GM23338 (cell line): Measurements from ENCODE around the gene EPHB1. TPM values are rescaled to one million over a fixed set of nuclear protein-coding genes. Genes with fewer than 3 reads are reported as not detected.

ENCODE experiments used
- ATAC-seq: fragments of 200-7000 bp; cut with Tn5 transposase; 3 replicates; pipeline ENCODE4 v1.9.1; 2020
- DNase-seq: peaks from one replicate; pipeline ENCODE4 v3.0.0-alpha.2; 2015; ENCODE audit warnings: low spot score
- H2AFZ ChIP-seq: fragments of 200-600 bp; sonication (generic); 2 replicates; pipeline ENCODE4 v1.8.0; 2016; ENCODE audit warnings: antibody characterized with exemption, mild to moderate bottlenecking, moderate library complexity
- H3F3A ChIP-seq: fragments of 200-600 bp; sonication (generic); replicated peaks from 2 replicates; pipeline ENCODE4 v1.8.0; 2017; ENCODE audit warnings: antibody characterized with exemption, mixed run types, low read depth
- H3K27ac ChIP-seq: fragments of 200-600 bp; sonication (generic); 2 replicates; pipeline ENCODE4 v1.6.1; 2016; ENCODE audit warnings: low read depth
- H3K27me3 ChIP-seq: fragments of 200-600 bp; sonication (generic); 2 replicates; pipeline ENCODE4 v1.8.0; 2016; ENCODE audit warnings: mild to moderate bottlenecking, mixed run types, moderate library complexity; ENCODE audit not compliant: insufficient read depth
- H3K36me3 ChIP-seq: fragments of 200-600 bp; sonication (generic); 2 replicates; pipeline ENCODE4 v1.8.0; 2016; ENCODE audit warnings: mild to moderate bottlenecking; ENCODE audit not compliant: insufficient read depth
- H3K4me1 ChIP-seq: fragments of 200-600 bp; sonication (generic); 2 replicates; pipeline ENCODE4 v1.8.0; 2016; ENCODE audit warnings: mild to moderate bottlenecking, moderate library complexity; ENCODE audit not compliant: insufficient read depth
- H3K4me2 ChIP-seq: fragments of 200-600 bp; sonication (generic); 2 replicates; pipeline ENCODE4 v1.7.1; 2017; ENCODE audit warnings: mixed run types
- H3K4me3 ChIP-seq: fragments of 200-600 bp; sonication (generic); 2 replicates; pipeline ENCODE4 v1.6.1; 2016; ENCODE audit warnings: mixed run types
- H3K79me2 ChIP-seq: fragments of 200-600 bp; sonication (generic); replicated peaks from 2 replicates; pipeline ENCODE4 v1.8.0; 2017; ENCODE audit warnings: mild to moderate bottlenecking; ENCODE audit not compliant: insufficient read depth
- H3K9me2 ChIP-seq: fragments of 200-600 bp; sonication (generic); 2 replicates; pipeline ENCODE4 v1.8.0; 2017; ENCODE audit not compliant: insufficient read depth
- H4K20me1 ChIP-seq: fragments of 200-600 bp; sonication (generic); replicated peaks from 2 replicates; pipeline ENCODE4 v1.8.0; 2017; ENCODE audit warnings: mild to moderate bottlenecking; ENCODE audit not compliant: insufficient read depth
- H3K27ac Mint-ChIP-seq: 2 replicates; pipeline ENCODE4 v1.8.0; 2020; ENCODE audit warnings: inconsistent platforms, mild to moderate bottlenecking, moderate library complexity, mixed read lengths
- H3K27me3 Mint-ChIP-seq: 3 replicates; pipeline ENCODE4 v1.8.0; 2022; ENCODE audit warnings: low read depth, mild to moderate bottlenecking, moderate library complexity, mixed read lengths, inconsistent platforms; ENCODE audit not compliant: insufficient read depth, poor library complexity
- H3K36me3 Mint-ChIP-seq: 3 replicates; pipeline ENCODE4 v1.8.0; 2021; ENCODE audit warnings: low read depth, mild to moderate bottlenecking, inconsistent platforms, moderate library complexity, mixed read lengths
- H3K4me1 Mint-ChIP-seq: 3 replicates; pipeline ENCODE4 v1.8.0; 2020; ENCODE audit warnings: mild to moderate bottlenecking, inconsistent platforms, mixed read lengths
- H3K4me3 Mint-ChIP-seq: 3 replicates; pipeline ENCODE4 v1.8.0; 2021; ENCODE audit warnings: moderate library complexity, mild to moderate bottlenecking, inconsistent platforms, mixed read lengths
- H3K9me3 Mint-ChIP-seq: 3 replicates; pipeline ENCODE4 v1.8.0; 2020; ENCODE audit warnings: moderate library complexity, mild to moderate bottlenecking, inconsistent platforms, mixed read lengths
- CREB1 ChIP-seq: fragments of 250-450 bp; sonication (Bioruptor Pico); IDR thresholded peaks from 2 replicates; pipeline ENCODE4 v1.5.0; 2020; ENCODE audit warnings: low read depth, mild to moderate bottlenecking, moderate library complexity
- CTCF ChIP-seq, 2 experiments: fragments of 200-600 bp in 1 of 2; sonication (generic) in 1 of 2; conservative IDR thresholded peaks; 2 replicates each; pipeline versions ENCODE4 v1.5.1 to v1.6.1; 2016 to 2017; ENCODE audit warnings: antibody characterized with exemption in 2 of 2, low read depth in 2 of 2, mild to moderate bottlenecking in 2 of 2, moderate library complexity in 1 of 2
- ETS1 ChIP-seq: IDR thresholded peaks from 2 replicates; pipeline ENCODE4 v1.6.1; 2016; ENCODE audit warnings: antibody characterized with exemption
- EZH2 ChIP-seq: fragments of 200-600 bp; sonication (generic); IDR thresholded peaks from one replicate; pipeline ENCODE4 v1.8.0; 2017; ENCODE audit warnings: antibody characterized with exemption, mild to moderate bottlenecking, low read depth; ENCODE audit not compliant: unreplicated experiment
- EZH2phosphoT487 ChIP-seq: fragments of 200-600 bp; sonication (generic); IDR thresholded peaks from one replicate; pipeline ENCODE4 v1.8.1; 2018; ENCODE audit warnings: antibody characterized with exemption; ENCODE audit not compliant: unreplicated experiment
- JUNB ChIP-seq: IDR thresholded peaks from one replicate; pipeline ENCODE4 v1.6.1; 2016; ENCODE audit warnings: antibody characterized with exemption; ENCODE audit not compliant: unreplicated experiment
- NANOG ChIP-seq: IDR thresholded peaks from 2 replicates; pipeline ENCODE4 v1.6.1; 2016; ENCODE audit warnings: antibody characterized with exemption, borderline replicate concordance
- POLR2AphosphoS5 ChIP-seq: IDR thresholded peaks from 2 replicates; pipeline ENCODE4 v1.6.1; 2016; ENCODE audit warnings: antibody characterized with exemption, low read depth
- REST ChIP-seq: IDR thresholded peaks from one replicate; pipeline ENCODE4 v1.6.1; 2018; ENCODE audit warnings: antibody characterized with exemption; ENCODE audit not compliant: unreplicated experiment
- STAT1 ChIP-seq: IDR thresholded peaks from one replicate; pipeline ENCODE4 v1.6.1; 2016; ENCODE audit warnings: antibody characterized with exemption; ENCODE audit not compliant: unreplicated experiment
- ZNF114 ChIP-seq: fragments of 250-450 bp; sonication (Bioruptor Pico); IDR thresholded peaks from 2 replicates; pipeline ENCODE4 v1.5.0; 2020; ENCODE audit warnings: mild to moderate bottlenecking, moderate library complexity
- ZNF331 ChIP-seq: fragments of 250-450 bp; sonication (Bioruptor Pico); IDR thresholded peaks from 2 replicates; pipeline ENCODE4 v1.5.0; 2020; ENCODE audit warnings: low read depth, mild to moderate bottlenecking, moderate library complexity
- ZNF462 ChIP-seq: fragments of 250-450 bp; sonication (Bioruptor Pico); IDR thresholded peaks from 2 replicates; pipeline ENCODE4 v1.5.0; 2020; ENCODE audit warnings: mild to moderate bottlenecking, moderate library complexity
- polyA plus RNA-seq: library from polyadenylated mRNA; unstranded; fragments of >200 nt; fragmentation: Nextera tagmentation; extraction: Ambion mirVana; gene quantifications from 2 replicates; pipeline ENCODE4 v1.2.1, GENCODE V29; 2016
- total RNA-seq: library from RNA; depleted of rRNA; stranded (reverse); fragments of >200 nt; shearing (Covaris generic); gene quantifications from 2 replicates; pipeline ENCODE4 v1.2.3, GENCODE V29; 2014

Gene EPHB1
- total and polyA plus RNA-seq, 2 experiments from 2014 or later = 2.7 to 5.2 TPM

GRCh38 chr3:135263331-135263730, 468.3 kb downstream of the EPHB1 start:
- H3K4me2 ChIP-seq = no peak overlapping the region
- H3F3A ChIP-seq = no peaks in the 10 kb centered on the region
- H3K4me3 Mint-ChIP-seq = no peak overlapping the region
- H3K4me1 ChIP-seq = peaks cover 11% of the 10 kb centered on the region; the same call in 1 of the 2 replicates
- H3K27ac Mint-ChIP-seq = no peak overlapping the region
- peaks cover 6% of the 10 kb centered on the region for H3K27me3 Mint-ChIP-seq
- ATAC-seq (no peak), DNase-seq (no peak)
- H4K20me1 ChIP-seq = no peaks in the 10 kb centered on the region
- TF ChIP-seq STAT1 = no peak
- no peak for TF ChIP-seq JUNB
- no peak for TF ChIP-seq EZH2phosphoT487
- no peak for TF ChIP-seq POLR2AphosphoS5
- no peak for TF ChIP-seq EZH2
- TF ChIP-seq REST = no peak
- no peak for TF ChIP-seq NANOG
- no peak for TF ChIP-seq CREB1
- no peak for TF ChIP-seq ZNF462 (CRISPR knock-in tag)
- no peak for TF ChIP-seq ZNF331 (CRISPR knock-in tag)
- TF ChIP-seq CTCF (conservative IDR thresholded peaks at IDR 0.05; ENCODE audit: low read depth in 2 of 2) = no peak
- no peak for TF ChIP-seq ETS1
- TF ChIP-seq ZNF114 (CRISPR knock-in tag) = no peak
- no peaks in the 10 kb centered on the region; the same call in none of the 3 replicates for H3K9me3 Mint-ChIP-seq
- H3K4me1 Mint-ChIP-seq = peaks cover 35% of the 10 kb centered on the region
- H3K27ac ChIP-seq = no peak overlapping the region
- no peaks in the 10 kb centered on the region for H3K27me3 ChIP-seq
- H3K4me3 ChIP-seq = no peak overlapping the region
- H3K9me2 ChIP-seq = peaks cover 45% of the 10 kb centered on the region
- no peaks in the 10 kb centered on the region for H3K36me3 ChIP-seq
- no peak overlapping the region for H2AFZ ChIP-seq
- H3K36me3 Mint-ChIP-seq = peaks cover 13% of the 10 kb centered on the region; the same call in 1 of the 3 replicates
- H3K79me2 ChIP-seq = no peaks in the 10 kb centered on the region
